IPS DF 4.7 (cell line): ENCODE measurements around the gene FOXL3.
"Not testable (repeated sequence)": the region's sequence is repeated elsewhere in the genome, so short reads cannot be mapped to it uniquely, and the experiment has no call there.

Source experiments
- DNase-seq: peaks from one replicate; pipeline ENCODE4 v3.0.0-alpha.2; 2013; ENCODE audit warnings: low spot score; ENCODE audit errors: extremely low read depth

FOXL3 gene

GRCh38 chr7:255038-255435 lies 34.9 kb upstream of the FOXL3 start:
- no peak for DNase-seq

GRCh38 chr7:255721-256361 lies 34.1 kb upstream of the FOXL3 start:
- no peak for DNase-seq

- DNase-seq, result no peak
Observed at GRCh38 chr7:256461-256940, 33.5 kb upstream of the FOXL3 start.

- no peak for DNase-seq
Observed at GRCh38 chr7:256981-257646, 32.9 kb upstream of the FOXL3 start.

- DNase-seq, result no peak
Observed at GRCh38 chr7:257647-257992, 32.4 kb upstream of the FOXL3 start.

GRCh38 chr7:258476-259190 lies 31.3 kb upstream of the FOXL3 start:
- no peak for DNase-seq

GRCh38 chr7:259191-259505 lies 30.8 kb upstream of the FOXL3 start:
- no peak for DNase-seq

- no peak for DNase-seq
Observed at GRCh38 chr7:259751-260405, 30.1 kb upstream of the FOXL3 start.

- no peak for DNase-seq
Observed at GRCh38 chr7:260441-261281, 29.3 kb upstream of the FOXL3 start.

GRCh38 chr7:261341-262250 lies 28.4 kb upstream of the FOXL3 start:
- no peak for DNase-seq

- DNase-seq, result no peak
Observed at GRCh38 chr7:262251-262572, 27.8 kb upstream of the FOXL3 start.

- not testable (repeated sequence) for DNase-seq
Observed at GRCh38 chr7:262631-263311, 27.2 kb upstream of the FOXL3 start.

- not testable (repeated sequence) for DNase-seq
Observed at GRCh38 chr7:263483-264351, 26.3 kb upstream of the FOXL3 start.

- no peak for DNase-seq
Observed at GRCh38 chr7:264541-265191, 25.3 kb upstream of the FOXL3 start.

GRCh38 chr7:265192-265997 lies 24.6 kb upstream of the FOXL3 start:
- DNase-seq, result no peak

GRCh38 chr7:265998-266850 lies 23.7 kb upstream of the FOXL3 start:
- DNase-seq, result no peak
